Esophagus squamous epithelium (tissue), 5 donors: ENCODE data around the gene CRHR2. TPM values are rescaled to one million over a fixed set of nuclear protein-coding genes. Genes with fewer than 3 reads are reported as not detected.

Experiments
- DNase-seq: peaks from one replicate; lab custom pipeline; 2025; lab: John Stamatoyannopoulos, UW
- H3K27ac ChIP-seq, 4 donors: fragments of 200-600 bp; sonication (generic); one replicate each; pipeline ENCODE4 v1.5.1; 2016 to 2019; ENCODE audit warnings: mild to moderate bottlenecking in 1 of 4
- H3K27me3 ChIP-seq, 4 donors: fragments of 200-600 bp; sonication (generic); 1 replicate in 3 of 4; 2 replicates in 1 of 4; pipeline versions ENCODE4 v1.5.1 to v1.6.0; 2017 to 2021; ENCODE audit warnings: antibody characterized with exemption in 1 of 4
- H3K36me3 ChIP-seq, 3 donors: fragments of 200-600 bp; sonication (generic); one replicate each; pipeline ENCODE4 v1.5.1; 2016 to 2019
- H3K4me1 ChIP-seq, 3 donors: fragments of 200-600 bp; sonication (generic); one replicate each; pipeline ENCODE4 v1.5.1; 2017 to 2019
- H3K4me3 ChIP-seq, 4 donors: fragments of 200-600 bp; sonication (generic); 1 replicate in 3 of 4; 2 replicates in 1 of 4; pipeline ENCODE4 v1.5.1; 2016 to 2019; ENCODE audit warnings: mild to moderate bottlenecking in 2 of 4, moderate library complexity in 1 of 4
- H3K9me3 ChIP-seq, 3 donors: fragments of 200-600 bp; sonication (generic); one replicate each; pipeline ENCODE4 v1.5.1; 2016 to 2019
- POLR2A ChIP-seq, 4 donors: fragments of 450-650 bp; IDR thresholded peaks; one replicate each; pipeline ENCODE4 v1.6.1; 2017; ENCODE audit warnings: antibody characterized with exemption in 4 of 4, mild to moderate bottlenecking in 4 of 4, moderate library complexity in 3 of 4
- WGBS, 2 donors: methylation state at CpG; one replicate each; pipeline ENCODE4 v1.1.5; 2018; 5-methylcytosine and 5-hydroxymethylcytosine counted together
- intact Hi-C: fragments of 100-400 bp; cut with DNase I; formaldehyde crosslinking; loops from one replicate; pipeline ENCODE4 v1.15.0; 2022
- total RNA-seq, 4 donors: library from RNA; depleted of rRNA; stranded (reverse); fragments of >200 nt; gene quantifications; one replicate each; pipeline ENCODE4 v1.1.0, GENCODE V29; 2016
- TF ChIP-seq, protein P1 (sequence below), 6 experiments: fragments of 450-650 bp in 4 of 6; fragments of 200-600 bp in 2 of 6; sonication (generic) in 2 of 6; IDR thresholded peaks; one replicate each; pipeline ENCODE4 v1.5.1; 2016 to 2019; ENCODE audit warnings: antibody characterized with exemption in 6 of 6, mild to moderate bottlenecking in 4 of 6, moderate library complexity in 4 of 6
- donor health status: DM: yes; HTN: yes; CAD: no.

CRHR2 gene
- total RNA-seq, 4 donors from 2014 or later: under 0.01 to 0.09 TPM; not detected in 2

DNA sequence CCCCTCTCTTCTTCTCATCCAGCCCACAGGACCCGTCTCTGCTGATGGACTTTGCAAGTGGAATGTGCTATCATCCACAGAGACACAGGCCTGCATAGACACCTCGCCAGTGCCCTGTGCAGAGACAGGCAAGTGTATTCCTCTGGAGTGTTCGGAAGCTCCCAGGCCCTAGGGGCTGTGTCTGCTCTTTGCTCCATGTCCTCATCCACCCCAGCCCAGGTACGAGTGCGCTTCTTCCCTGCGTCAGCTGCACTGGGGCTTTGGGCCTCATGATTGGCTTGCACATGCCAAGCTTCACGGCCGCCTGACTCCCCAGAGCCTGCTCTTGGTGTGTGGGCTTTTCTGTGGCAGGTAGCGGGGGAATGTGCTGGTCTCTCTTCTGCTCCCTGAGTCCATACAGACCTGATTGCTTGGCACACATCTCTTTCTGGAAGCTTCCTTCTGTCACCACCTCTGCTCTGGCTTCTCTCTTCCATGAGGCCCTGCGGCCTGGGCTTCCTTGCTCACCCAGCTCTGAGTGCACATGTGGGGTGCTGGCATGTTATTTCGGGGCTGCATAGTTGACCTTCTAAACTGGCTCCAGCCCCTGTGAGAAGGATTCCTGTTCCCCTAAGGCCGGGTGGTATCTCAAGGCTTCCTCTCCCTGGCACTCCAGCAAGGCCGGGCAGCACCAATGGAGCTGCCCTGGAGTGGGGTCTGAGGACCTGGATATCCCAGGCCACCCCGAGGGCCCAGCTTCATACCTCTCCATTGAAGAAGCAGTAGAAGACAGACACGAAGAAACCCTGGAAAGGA, 27.8 kb downstream of the CRHR2 start:
- intact Hi-C loops: no loop called here
- no peak for DNase-seq
- WGBS, 2 donors: 88 to 94% methylated on average over 8 to 10 of the region's 15 CpGs
- Histone ChIP-seq H3K27ac (no peak overlapping the region), H3K4me3 (no peak overlapping the region), H3K9me3 (no peaks in the 10 kb centered on the region), H3K36me3 (no peaks in the 10 kb centered on the region), H3K27me3 (no peaks in the 10 kb centered on the region), H3K4me1 (no peaks in the 10 kb centered on the region)
- TF ChIP-seq POLR2A (IDR thresholded peaks at IDR 0.05): no peak
- TF ChIP-seq, protein P1, sequence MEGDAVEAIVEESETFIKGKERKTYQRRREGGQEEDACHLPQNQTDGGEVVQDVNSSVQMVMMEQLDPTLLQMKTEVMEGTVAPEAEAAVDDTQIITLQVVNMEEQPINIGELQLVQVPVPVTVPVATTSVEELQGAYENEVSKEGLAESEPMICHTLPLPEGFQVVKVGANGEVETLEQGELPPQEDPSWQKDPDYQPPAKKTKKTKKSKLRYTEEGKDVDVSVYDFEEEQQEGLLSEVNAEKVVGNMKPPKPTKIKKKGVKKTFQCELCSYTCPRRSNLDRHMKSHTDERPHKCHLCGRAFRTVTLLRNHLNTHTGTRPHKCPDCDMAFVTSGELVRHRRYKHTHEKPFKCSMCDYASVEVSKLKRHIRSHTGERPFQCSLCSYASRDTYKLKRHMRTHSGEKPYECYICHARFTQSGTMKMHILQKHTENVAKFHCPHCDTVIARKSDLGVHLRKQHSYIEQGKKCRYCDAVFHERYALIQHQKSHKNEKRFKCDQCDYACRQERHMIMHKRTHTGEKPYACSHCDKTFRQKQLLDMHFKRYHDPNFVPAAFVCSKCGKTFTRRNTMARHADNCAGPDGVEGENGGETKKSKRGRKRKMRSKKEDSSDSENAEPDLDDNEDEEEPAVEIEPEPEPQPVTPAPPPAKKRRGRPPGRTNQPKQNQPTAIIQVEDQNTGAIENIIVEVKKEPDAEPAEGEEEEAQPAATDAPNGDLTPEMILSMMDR (IDR thresholded peaks at IDR 0.05): no peak

DNA sequence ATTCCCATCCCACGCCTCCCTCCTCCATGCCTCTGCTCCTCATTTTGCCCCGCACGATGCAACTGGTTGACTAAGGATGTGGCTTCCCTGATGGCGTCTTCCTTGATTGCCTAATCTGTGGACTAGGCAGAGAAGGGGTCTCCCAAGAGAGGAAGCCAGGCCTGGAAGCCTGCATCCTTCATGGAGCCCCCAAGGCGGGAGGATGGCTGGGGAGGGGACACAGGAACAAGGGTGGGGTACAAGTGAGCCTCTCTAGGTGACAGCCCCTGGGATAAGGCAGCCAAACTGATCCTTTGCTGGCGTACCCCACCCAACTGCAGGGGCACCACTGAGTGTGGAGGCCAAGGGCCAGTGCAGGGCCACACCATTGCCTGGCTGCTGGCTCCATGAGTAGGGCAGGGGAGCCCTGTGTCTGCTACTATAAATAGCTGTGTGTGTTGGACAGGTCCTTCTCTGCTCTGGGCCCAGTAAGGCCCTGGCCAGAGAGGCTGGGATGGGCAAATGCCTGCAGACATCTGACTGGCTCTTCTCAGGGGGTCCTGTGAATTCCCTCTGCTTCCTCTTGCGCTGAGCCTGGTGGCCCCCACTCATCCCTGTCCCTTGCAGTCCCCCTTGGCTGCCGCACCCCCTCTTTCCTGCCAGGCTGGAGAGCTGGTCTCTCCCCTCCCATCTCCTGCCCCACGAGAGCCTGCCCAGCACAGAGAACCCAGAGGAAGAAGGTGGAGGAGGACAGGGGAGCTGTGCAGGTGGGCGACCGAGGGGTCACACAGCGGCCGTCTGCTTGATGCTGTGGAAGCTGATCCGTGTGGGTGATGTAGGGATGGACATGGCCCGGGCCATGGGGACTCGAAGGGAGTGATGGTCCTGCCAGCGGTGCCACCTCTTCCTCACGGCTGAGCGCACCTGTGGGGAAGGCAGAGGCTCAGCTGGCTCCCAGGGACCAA, 29.3 kb downstream of the CRHR2 start:
- 84 to 85% methylated on average over 5 to 8 of the region's 19 CpGs for WGBS, 2 donors
- H3K27ac ChIP-seq: no peak overlapping the region
- H3K36me3 ChIP-seq: no peaks in the 10 kb centered on the region
- H3K9me3 ChIP-seq: no peaks in the 10 kb centered on the region
- no peaks in the 10 kb centered on the region for H3K27me3 ChIP-seq
- H3K4me3 ChIP-seq: no peak overlapping the region
- no peaks in the 10 kb centered on the region for H3K4me1 ChIP-seq
- intact Hi-C loops: no loop called here
- TF ChIP-seq POLR2A (IDR thresholded peaks at IDR 0.05): no peak
- TF ChIP-seq, protein P1 (IDR thresholded peaks at IDR 0.05): no peak
- DNase-seq: no peak

DNA sequence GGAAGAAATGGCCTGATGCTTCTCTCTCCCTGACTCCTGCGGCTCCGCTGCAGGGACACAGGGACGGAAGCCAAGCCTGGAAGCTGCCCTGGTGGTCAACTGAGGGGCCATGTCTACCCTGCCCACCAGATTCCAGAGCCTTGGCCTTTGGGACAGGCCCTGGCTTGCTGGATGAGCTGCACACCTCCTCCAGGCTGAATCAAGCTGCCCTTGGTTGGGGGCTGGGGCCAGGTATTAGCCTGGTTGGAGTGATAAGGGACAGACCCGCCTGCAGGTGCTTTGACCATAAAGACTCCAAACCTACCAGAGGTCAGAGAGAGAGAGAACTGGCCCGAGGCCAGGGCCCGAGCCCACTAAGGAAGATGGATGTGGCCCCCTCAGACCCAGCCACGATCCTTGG, 30.1 kb downstream of the CRHR2 start:
- intact Hi-C loops: no loop called here
- Histone ChIP-seq H3K27ac (no peak overlapping the region), H3K4me1 (no peaks in the 10 kb centered on the region), H3K9me3 (no peaks in the 10 kb centered on the region), H3K36me3 (no peaks in the 10 kb centered on the region), H3K27me3 (no peaks in the 10 kb centered on the region), H3K4me3 (no peak overlapping the region)
- no peak for DNase-seq
- TF ChIP-seq POLR2A (IDR thresholded peaks at IDR 0.05): no peak
- TF ChIP-seq, protein P1 (IDR thresholded peaks at IDR 0.05): no peak
- 77 to 92% methylated on average over 4 of the region's 7 CpGs for WGBS, 2 donors

DNA sequence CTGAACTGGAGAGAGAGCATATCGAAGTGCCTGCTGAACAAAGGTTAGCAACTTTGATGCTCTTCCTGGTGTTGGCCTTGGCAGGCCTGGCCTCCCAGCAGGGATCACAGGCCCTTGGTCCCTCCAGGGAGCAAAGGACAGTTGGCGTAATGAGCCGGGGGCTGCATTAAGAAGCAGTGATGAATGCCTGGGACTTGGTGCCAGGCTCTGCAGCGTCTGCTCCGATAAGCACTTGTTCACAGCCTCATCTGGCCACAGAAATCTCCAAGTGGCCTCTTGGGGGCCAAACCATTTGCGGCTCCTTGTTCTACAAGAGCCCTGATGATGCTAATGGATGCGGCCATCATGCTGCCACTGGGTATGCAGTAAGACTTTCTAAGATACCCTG, 31.8 kb downstream of the CRHR2 start:
- DNase-seq: no peak
- no peaks in the 10 kb centered on the region for H3K27me3 ChIP-seq
- WGBS, 2 donors: 90 to 91% methylated on average over 7 of the region's 7 CpGs

More for the DNA sequence above, 31.8 kb downstream of the CRHR2 start:
- Histone ChIP-seq H3K4me3 (no peak overlapping the region), H3K27ac (no peak overlapping the region), H3K9me3 (no peaks in the 10 kb centered on the region), H3K4me1 (no peaks in the 10 kb centered on the region), H3K36me3 (peaks cover 0 to 5% (median 0%) of the 10 kb centered on the region in 3 donors)
- intact Hi-C loops: no loop called here
- TF ChIP-seq, protein P1 (IDR thresholded peaks at IDR 0.05): no peak
- TF ChIP-seq POLR2A (IDR thresholded peaks at IDR 0.05): no peak
